Measurements from ENCODE around the gene RNASE4.

RNASE4 gene

DNA sequence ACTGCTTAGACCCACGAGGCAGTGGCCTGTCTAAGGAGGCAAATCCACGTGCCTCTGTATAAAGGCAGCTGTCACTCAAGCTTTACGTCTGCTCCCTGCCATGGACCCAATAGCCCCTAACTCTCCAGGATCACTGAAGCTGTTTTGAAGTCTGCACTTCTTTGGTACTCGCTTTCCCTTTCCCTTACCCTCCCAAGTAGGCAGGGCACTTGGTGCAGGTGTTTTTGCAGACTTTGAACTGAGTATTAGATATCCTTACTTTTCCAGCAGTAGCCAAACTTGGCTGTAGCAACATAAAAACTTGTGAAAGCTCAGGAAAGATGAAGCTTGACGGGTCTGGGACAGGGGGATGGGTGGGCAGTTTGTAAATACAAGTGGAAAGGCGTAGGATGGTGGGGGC is 25.0 kb upstream of the RNASE4 start:
- TF ChIP-seq PPARA (CRISPR knock-in tag; IDR thresholded peaks at IDR 0.05; ENCODE audit: borderline replicate concordance): no peak
- TF ChIP-seq, protein P1, sequence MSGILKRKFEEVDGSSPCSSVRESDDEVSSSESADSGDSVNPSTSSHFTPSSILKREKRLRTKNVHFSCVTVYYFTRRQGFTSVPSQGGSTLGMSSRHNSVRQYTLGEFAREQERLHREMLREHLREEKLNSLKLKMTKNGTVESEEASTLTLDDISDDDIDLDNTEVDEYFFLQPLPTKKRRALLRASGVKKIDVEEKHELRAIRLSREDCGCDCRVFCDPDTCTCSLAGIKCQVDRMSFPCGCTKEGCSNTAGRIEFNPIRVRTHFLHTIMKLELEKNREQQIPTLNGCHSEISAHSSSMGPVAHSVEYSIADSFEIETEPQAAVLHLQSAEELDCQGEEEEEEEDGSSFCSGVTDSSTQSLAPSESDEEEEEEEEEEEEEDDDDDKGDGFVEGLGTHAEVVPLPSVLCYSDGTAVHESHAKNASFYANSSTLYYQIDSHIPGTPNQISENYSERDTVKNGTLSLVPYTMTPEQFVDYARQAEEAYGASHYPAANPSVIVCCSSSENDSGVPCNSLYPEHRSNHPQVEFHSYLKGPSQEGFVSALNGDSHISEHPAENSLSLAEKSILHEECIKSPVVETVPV (CRISPR knock-in tag; IDR thresholded peaks at IDR 0.05): no peak
- no peak for TF ChIP-seq ZFP30 (CRISPR knock-in tag; IDR thresholded peaks at IDR 0.05)
- TF ChIP-seq, protein P2, sequence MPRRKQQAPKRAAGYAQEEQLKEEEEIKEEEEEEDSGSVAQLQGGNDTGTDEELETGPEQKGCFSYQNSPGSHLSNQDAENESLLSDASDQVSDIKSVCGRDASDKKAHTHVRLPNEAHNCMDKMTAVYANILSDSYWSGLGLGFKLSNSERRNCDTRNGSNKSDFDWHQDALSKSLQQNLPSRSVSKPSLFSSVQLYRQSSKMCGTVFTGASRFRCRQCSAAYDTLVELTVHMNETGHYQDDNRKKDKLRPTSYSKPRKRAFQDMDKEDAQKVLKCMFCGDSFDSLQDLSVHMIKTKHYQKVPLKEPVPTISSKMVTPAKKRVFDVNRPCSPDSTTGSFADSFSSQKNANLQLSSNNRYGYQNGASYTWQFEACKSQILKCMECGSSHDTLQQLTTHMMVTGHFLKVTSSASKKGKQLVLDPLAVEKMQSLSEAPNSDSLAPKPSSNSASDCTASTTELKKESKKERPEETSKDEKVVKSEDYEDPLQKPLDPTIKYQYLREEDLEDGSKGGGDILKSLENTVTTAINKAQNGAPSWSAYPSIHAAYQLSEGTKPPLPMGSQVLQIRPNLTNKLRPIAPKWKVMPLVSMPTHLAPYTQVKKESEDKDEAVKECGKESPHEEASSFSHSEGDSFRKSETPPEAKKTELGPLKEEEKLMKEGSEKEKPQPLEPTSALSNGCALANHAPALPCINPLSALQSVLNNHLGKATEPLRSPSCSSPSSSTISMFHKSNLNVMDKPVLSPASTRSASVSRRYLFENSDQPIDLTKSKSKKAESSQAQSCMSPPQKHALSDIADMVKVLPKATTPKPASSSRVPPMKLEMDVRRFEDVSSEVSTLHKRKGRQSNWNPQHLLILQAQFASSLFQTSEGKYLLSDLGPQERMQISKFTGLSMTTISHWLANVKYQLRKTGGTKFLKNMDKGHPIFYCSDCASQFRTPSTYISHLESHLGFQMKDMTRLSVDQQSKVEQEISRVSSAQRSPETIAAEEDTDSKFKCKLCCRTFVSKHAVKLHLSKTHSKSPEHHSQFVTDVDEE (CRISPR knock-in tag; IDR thresholded peaks at IDR 0.05): no peak
- no peak for TF ChIP-seq ZNF70 (CRISPR knock-in tag; IDR thresholded peaks at IDR 0.05)
- no peak for TF ChIP-seq ARNTL (CRISPR knock-in tag; IDR thresholded peaks at IDR 0.05; ENCODE audit: borderline replicate concordance, low read depth)
- no peak for TF ChIP-seq ESRRG (CRISPR knock-in tag; IDR thresholded peaks at IDR 0.05)
- no peak for TF ChIP-seq ZFP3 (CRISPR knock-in tag; IDR thresholded peaks at IDR 0.05)
- no peak for TF ChIP-seq ISL1 (CRISPR knock-in tag; IDR thresholded peaks at IDR 0.05)
- TF ChIP-seq RARB (CRISPR knock-in tag; IDR thresholded peaks at IDR 0.05): no peak
- TF ChIP-seq, protein P3, sequence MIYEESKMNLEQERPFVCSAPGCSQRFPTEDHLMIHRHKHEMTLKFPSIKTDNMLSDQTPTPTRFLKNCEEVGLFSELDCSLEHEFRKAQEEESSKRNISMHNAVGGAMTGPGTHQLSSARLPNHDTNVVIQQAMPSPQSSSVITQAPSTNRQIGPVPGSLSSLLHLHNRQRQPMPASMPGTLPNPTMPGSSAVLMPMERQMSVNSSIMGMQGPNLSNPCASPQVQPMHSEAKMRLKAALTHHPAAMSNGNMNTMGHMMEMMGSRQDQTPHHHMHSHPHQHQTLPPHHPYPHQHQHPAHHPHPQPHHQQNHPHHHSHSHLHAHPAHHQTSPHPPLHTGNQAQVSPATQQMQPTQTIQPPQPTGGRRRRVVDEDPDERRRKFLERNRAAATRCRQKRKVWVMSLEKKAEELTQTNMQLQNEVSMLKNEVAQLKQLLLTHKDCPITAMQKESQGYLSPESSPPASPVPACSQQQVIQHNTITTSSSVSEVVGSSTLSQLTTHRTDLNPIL (CRISPR knock-in tag; IDR thresholded peaks at IDR 0.05; ENCODE audit: low read depth): no peak
- no peak for TF ChIP-seq SNAI2 (CRISPR knock-in tag; IDR thresholded peaks at IDR 0.05)
- no peak for TF ChIP-seq ZNF8 (CRISPR knock-in tag; IDR thresholded peaks at IDR 0.05)
- no peak for TF ChIP-seq TCF4 (CRISPR knock-in tag; IDR thresholded peaks at IDR 0.05; ENCODE audit: borderline replicate concordance)
- TF ChIP-seq OSR1 (CRISPR knock-in tag; IDR thresholded peaks at IDR 0.05): no peak
- no peak for TF ChIP-seq TOX (CRISPR knock-in tag; IDR thresholded peaks at IDR 0.05; ENCODE audit: borderline replicate concordance)
- TF ChIP-seq, protein P4, sequence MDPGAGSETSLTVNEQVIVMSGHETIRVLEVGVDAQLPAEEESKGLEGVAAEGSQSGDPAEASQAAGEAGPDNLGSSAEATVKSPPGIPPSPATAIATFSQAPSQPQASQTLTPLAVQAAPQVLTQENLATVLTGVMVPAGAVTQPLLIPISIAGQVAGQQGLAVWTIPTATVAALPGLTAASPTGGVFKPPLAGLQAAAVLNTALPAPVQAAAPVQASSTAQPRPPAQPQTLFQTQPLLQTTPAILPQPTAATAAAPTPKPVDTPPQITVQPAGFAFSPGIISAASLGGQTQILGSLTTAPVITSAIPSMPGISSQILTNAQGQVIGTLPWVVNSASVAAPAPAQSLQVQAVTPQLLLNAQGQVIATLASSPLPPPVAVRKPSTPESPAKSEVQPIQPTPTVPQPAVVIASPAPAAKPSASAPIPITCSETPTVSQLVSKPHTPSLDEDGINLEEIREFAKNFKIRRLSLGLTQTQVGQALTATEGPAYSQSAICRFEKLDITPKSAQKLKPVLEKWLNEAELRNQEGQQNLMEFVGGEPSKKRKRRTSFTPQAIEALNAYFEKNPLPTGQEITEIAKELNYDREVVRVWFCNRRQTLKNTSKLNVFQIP (CRISPR knock-in tag; IDR thresholded peaks at IDR 0.05; ENCODE audit: borderline replicate concordance, low read depth): no peak
- TF ChIP-seq CSDC2 (CRISPR knock-in tag; IDR thresholded peaks at IDR 0.05): no peak
- no peak for ATAC-seq

DNA sequence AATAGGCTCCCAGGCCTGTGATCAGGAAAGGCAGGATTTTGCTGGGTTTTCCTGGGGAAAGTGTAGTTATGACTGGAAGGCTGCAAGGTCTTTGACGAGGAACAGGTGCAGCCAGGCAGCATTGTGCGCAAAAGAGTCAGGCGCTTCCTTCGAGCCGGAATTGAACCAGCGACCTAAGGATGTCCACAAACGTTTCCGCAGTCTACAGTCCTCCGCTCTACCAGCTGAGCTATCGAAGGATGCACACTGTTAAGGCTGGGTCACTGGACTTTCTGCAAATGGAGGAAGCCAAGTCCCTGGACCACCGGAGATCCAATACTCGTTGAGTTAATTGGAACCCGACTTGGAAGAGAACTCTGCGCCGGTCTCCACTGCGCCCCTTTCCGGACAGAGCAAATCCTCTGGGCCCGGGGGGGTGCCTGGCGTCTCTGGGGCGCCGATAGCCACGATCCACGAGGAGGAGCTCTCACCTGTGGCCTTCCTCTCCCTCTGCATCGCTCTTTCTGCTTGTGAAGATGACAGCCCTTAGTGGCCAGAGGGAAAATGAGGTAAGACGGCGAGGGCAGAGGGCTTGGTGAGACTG is 24.5 kb upstream of the RNASE4 start:
- TF ChIP-seq ZFP3 (CRISPR knock-in tag; IDR thresholded peaks at IDR 0.05) (no peak), ESRRG (CRISPR knock-in tag; IDR thresholded peaks at IDR 0.05) (no peak), TOX (CRISPR knock-in tag; IDR thresholded peaks at IDR 0.05; ENCODE audit: borderline replicate concordance) (no peak), ZFP30 (CRISPR knock-in tag; IDR thresholded peaks at IDR 0.05) (no peak), ISL1 (CRISPR knock-in tag; IDR thresholded peaks at IDR 0.05) (no peak), ZC3H10 (CRISPR knock-in tag; IDR thresholded peaks at IDR 0.05) (no peak), CSDC2 (CRISPR knock-in tag; IDR thresholded peaks at IDR 0.05) (no peak), OSR1 (CRISPR knock-in tag; IDR thresholded peaks at IDR 0.05) (no peak), GLIS3 (CRISPR knock-in tag; IDR thresholded peaks at IDR 0.05) (no peak), BACH2 (CRISPR knock-in tag; IDR thresholded peaks at IDR 0.05; ENCODE audit: borderline replicate concordance) (no peak)
- TF ChIP-seq, protein P4 (CRISPR knock-in tag; IDR thresholded peaks at IDR 0.05; ENCODE audit: borderline replicate concordance, low read depth): no peak
- TF ChIP-seq, protein P3 (CRISPR knock-in tag; IDR thresholded peaks at IDR 0.05; ENCODE audit: low read depth): no peak
- TF ChIP-seq, protein P2 (CRISPR knock-in tag; IDR thresholded peaks at IDR 0.05): no peak
- TF ChIP-seq, protein P5, sequence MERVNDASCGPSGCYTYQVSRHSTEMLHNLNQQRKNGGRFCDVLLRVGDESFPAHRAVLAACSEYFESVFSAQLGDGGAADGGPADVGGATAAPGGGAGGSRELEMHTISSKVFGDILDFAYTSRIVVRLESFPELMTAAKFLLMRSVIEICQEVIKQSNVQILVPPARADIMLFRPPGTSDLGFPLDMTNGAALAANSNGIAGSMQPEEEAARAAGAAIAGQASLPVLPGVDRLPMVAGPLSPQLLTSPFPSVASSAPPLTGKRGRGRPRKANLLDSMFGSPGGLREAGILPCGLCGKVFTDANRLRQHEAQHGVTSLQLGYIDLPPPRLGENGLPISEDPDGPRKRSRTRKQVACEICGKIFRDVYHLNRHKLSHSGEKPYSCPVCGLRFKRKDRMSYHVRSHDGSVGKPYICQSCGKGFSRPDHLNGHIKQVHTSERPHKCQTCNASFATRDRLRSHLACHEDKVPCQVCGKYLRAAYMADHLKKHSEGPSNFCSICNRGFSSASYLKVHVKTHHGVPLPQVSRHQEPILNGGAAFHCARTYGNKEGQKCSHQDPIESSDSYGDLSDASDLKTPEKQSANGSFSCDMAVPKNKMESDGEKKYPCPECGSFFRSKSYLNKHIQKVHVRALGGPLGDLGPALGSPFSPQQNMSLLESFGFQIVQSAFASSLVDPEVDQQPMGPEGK (CRISPR knock-in tag; IDR thresholded peaks at IDR 0.05; ENCODE audit: borderline replicate concordance): no peak
- ATAC-seq: no peak
